Osteocyte (in vitro differentiated cells): ENCODE results near the gene MOG. TPM values are rescaled to one million over a fixed set of nuclear protein-coding genes. Genes with fewer than 3 reads are reported as not detected.
A peak's percentile ranks its signal among the peaks of the same experiment; 100 is the strongest.

Experiments
- DNase-seq: peaks from one replicate; pipeline ENCODE4 v3.0.0; 2021; ENCODE audit warnings: mixed read lengths; ENCODE audit not compliant: unreplicated experiment; ENCODE audit errors: extremely low spot score
- H3K27ac Mint-ChIP-seq: one replicate; pipeline ENCODE4 v1.8.0; 2021; ENCODE audit warnings: mild to moderate bottlenecking, mixed read lengths; ENCODE audit not compliant: unreplicated experiment
- H3K27me3 Mint-ChIP-seq: one replicate; pipeline ENCODE4 v1.8.0; 2021; ENCODE audit warnings: mixed read lengths; ENCODE audit not compliant: unreplicated experiment
- H3K36me3 Mint-ChIP-seq: one replicate; pipeline ENCODE4 v1.8.0; 2021; ENCODE audit warnings: mixed read lengths; ENCODE audit not compliant: unreplicated experiment
- H3K4me1 Mint-ChIP-seq: one replicate; pipeline ENCODE4 v1.8.0; 2021; ENCODE audit warnings: mixed read lengths; ENCODE audit not compliant: unreplicated experiment
- H3K4me3 Mint-ChIP-seq: one replicate; pipeline ENCODE4 v1.8.0; 2021; ENCODE audit warnings: mild to moderate bottlenecking, moderate library complexity, mixed read lengths; ENCODE audit not compliant: unreplicated experiment
- H3K9me3 Mint-ChIP-seq: one replicate; pipeline ENCODE4 v1.8.0; 2021; ENCODE audit warnings: mixed read lengths; ENCODE audit not compliant: unreplicated experiment
- CTCF ChIP-seq: fragments of 200-600 bp; sonication (generic); IDR thresholded peaks from 2 replicates; pipeline ENCODE4 v1.5.0; 2021; ENCODE audit warnings: antibody characterized with exemption, mild to moderate bottlenecking, moderate library complexity
- total RNA-seq: library from RNA; stranded (reverse); gene quantifications from 2 replicates; pipeline ENCODE4 v1.2.1, GENCODE V29; 2021

Gene MOG
- total RNA-seq, 1 donor from 2014 or later: not detected

- Mint-ChIP-seq H3K27me3 (peaks cover 4% of the 10 kb centered on the region), H3K4me1 (peaks cover 17% of the 10 kb centered on the region), H3K9me3 (no peaks in the 10 kb centered on the region), H3K36me3 (no peaks in the 10 kb centered on the region), H3K27ac (no peak overlapping the region), H3K4me3 (no peak overlapping the region)
- DNase-seq: no peak
- TF ChIP-seq CTCF: no peak
Measured at GRCh38 chr6:29673161-29673560, 16.3 kb downstream of the MOG start.

GRCh38 chr6:29674008-29674407 lies 17.1 kb downstream of the MOG start:
- Mint-ChIP-seq H3K4me3 (no peak overlapping the region), H3K4me1 (peaks cover 17% of the 10 kb centered on the region), H3K36me3 (no peaks in the 10 kb centered on the region), H3K27ac (no peak overlapping the region), H3K27me3 (no peaks in the 10 kb centered on the region), H3K9me3 (no peaks in the 10 kb centered on the region)
- DNase-seq: no peak
- no peak for TF ChIP-seq CTCF

- Mint-ChIP-seq H3K36me3 (no peaks in the 10 kb centered on the region), H3K27me3 (no peaks in the 10 kb centered on the region), H3K9me3 (no peaks in the 10 kb centered on the region), H3K27ac (no peak overlapping the region), H3K4me1 (peaks cover 21% of the 10 kb centered on the region), H3K4me3 (no peak overlapping the region)
- TF ChIP-seq CTCF: no peak
- no peak for DNase-seq
Measured at GRCh38 chr6:29675561-29675960, 18.7 kb downstream of the MOG start.

- no peak overlapping the region for H3K4me3 Mint-ChIP-seq
Measured at GRCh38 chr6:29676981-29677601, 20.2 kb downstream of the MOG start.

GRCh38 chr6:29678114-29678513 lies 21.2 kb downstream of the MOG start:
- TF ChIP-seq CTCF: no peak
- Mint-ChIP-seq H3K36me3 (no peaks in the 10 kb centered on the region), H3K27me3 (no peaks in the 10 kb centered on the region), H3K4me3 (no peak overlapping the region), H3K4me1 (peaks cover 21% of the 10 kb centered on the region), H3K27ac (no peak overlapping the region), H3K9me3 (no peaks in the 10 kb centered on the region)
- DNase-seq: no peak

More at GRCh38 chr6:29676981-29677601, 20.2 kb downstream of the MOG start:
- TF ChIP-seq CTCF: no peak
- no peaks in the 10 kb centered on the region for H3K9me3 Mint-ChIP-seq
- H3K27ac Mint-ChIP-seq: peak overlapping the region; percentile 78
- DNase-seq: no peak
- H3K27me3 Mint-ChIP-seq: no peaks in the 10 kb centered on the region
- no peaks in the 10 kb centered on the region for H3K36me3 Mint-ChIP-seq
- peaks cover 21% of the 10 kb centered on the region for H3K4me1 Mint-ChIP-seq
